Smooth muscle cell (in vitro differentiated cells): Measurements from ENCODE around the gene THBS4. TPM values are rescaled to one million over a fixed set of nuclear protein-coding genes. Genes with fewer than 3 reads are reported as not detected.

Experiments used
- DNase-seq: peaks from one replicate; lab custom pipeline; 2025; ENCODE audit not compliant: unreplicated experiment; lab: John Stamatoyannopoulos, UW
- H2AFZ ChIP-seq: fragments of 200-600 bp; sonication (generic); 2 replicates; pipeline ENCODE4 v1.6.0; 2016; ENCODE audit warnings: antibody characterized with exemption, low read depth, mild to moderate bottlenecking
- H3F3A ChIP-seq: fragments of 200-600 bp; sonication (generic); 2 replicates; pipeline ENCODE4 v1.6.0; 2017; ENCODE audit warnings: antibody characterized with exemption, low read depth
- H3K27ac ChIP-seq: fragments of 200-600 bp; sonication (generic); 2 replicates; pipeline ENCODE4 v1.5.1; 2016; ENCODE audit warnings: low read depth, mild to moderate bottlenecking
- H3K27me3 ChIP-seq: fragments of 200-600 bp; sonication (generic); 2 replicates; pipeline ENCODE4 v1.6.1; 2016; ENCODE audit warnings: low read depth, mild to moderate bottlenecking
- H3K36me3 ChIP-seq: fragments of 200-600 bp; sonication (generic); 2 replicates; pipeline ENCODE4 v1.5.1; 2016; ENCODE audit warnings: low read depth
- H3K4me1 ChIP-seq: fragments of 200-600 bp; sonication (generic); 2 replicates; pipeline ENCODE4 v1.5.1; 2016; ENCODE audit warnings: low read depth
- H3K4me2 ChIP-seq: fragments of 200-600 bp; sonication (generic); 2 replicates; pipeline ENCODE4 v1.6.0; 2016; ENCODE audit warnings: mild to moderate bottlenecking
- H3K4me3 ChIP-seq: fragments of 200-600 bp; sonication (generic); 2 replicates; pipeline ENCODE4 v1.5.1; 2016; ENCODE audit warnings: mild to moderate bottlenecking
- H3K79me2 ChIP-seq: fragments of 200-600 bp; sonication (generic); 2 replicates; pipeline ENCODE4 v1.6.0; 2016; ENCODE audit warnings: low read depth, mild to moderate bottlenecking
- H3K9ac ChIP-seq: fragments of 200-600 bp; sonication (generic); 2 replicates; pipeline ENCODE4 v1.6.0; 2016; ENCODE audit warnings: low read depth
- H3K9me3 ChIP-seq: fragments of 200-600 bp; sonication (generic); replicated peaks from 2 replicates; pipeline ENCODE4 v1.5.1; 2016; ENCODE audit warnings: low read depth
- H4K20me1 ChIP-seq: fragments of 200-600 bp; sonication (generic); 2 replicates; pipeline ENCODE4 v1.6.0; 2016; ENCODE audit warnings: low read depth
- CTCF ChIP-seq: fragments of 200-600 bp; sonication (generic); IDR thresholded peaks from 2 replicates; pipeline ENCODE4 v1.5.1; 2017; ENCODE audit warnings: borderline replicate concordance, mild to moderate bottlenecking, antibody characterized with exemption; ENCODE audit not compliant: insufficient read depth, poor library complexity, severe bottlenecking
- WGBS: methylation state at CpG from one replicate; pipeline ENCODE4 v1.1.7; 2016; ENCODE audit warnings: low lambda C conversion rate; 5-methylcytosine and 5-hydroxymethylcytosine counted together
- polyA plus RNA-seq: library from polyadenylated mRNA; unstranded; fragments of >200 nt; fragmentation: Nextera tagmentation; extraction: Ambion mirVana; gene quantifications from 2 replicates; pipeline ENCODE4 v1.2.1, GENCODE V29; 2016
- total RNA-seq: library from RNA; depleted of rRNA; stranded (reverse); fragments of >200 nt; gene quantifications from 2 replicates; pipeline ENCODE4 v1.2.3, GENCODE V29; 2014

The THBS4 gene
- total and polyA plus RNA-seq, 2 experiments from 2014 or later, result 0.61 to 2.9 TPM

GRCh38 chr5:80052464-80052863, 17.3 kb downstream of the THBS4 start:
- no peak overlapping the region for H3K4me3 ChIP-seq
- no peak overlapping the region for H3K9ac ChIP-seq
- no peak overlapping the region for H3K4me2 ChIP-seq
- no peaks in the 10 kb centered on the region for H3F3A ChIP-seq
- no peaks in the 10 kb centered on the region for H3K9me3 ChIP-seq
- peaks cover 19% of the 10 kb centered on the region for H3K27me3 ChIP-seq
- H3K4me1 ChIP-seq, result no peaks in the 10 kb centered on the region
- H3K27ac ChIP-seq, result no peak overlapping the region
- DNase-seq, result no peak
- H4K20me1 ChIP-seq, result no peaks in the 10 kb centered on the region
- H3K79me2 ChIP-seq, result no peaks in the 10 kb centered on the region
- no peak overlapping the region for H2AFZ ChIP-seq
- TF ChIP-seq CTCF, result no peak
- H3K36me3 ChIP-seq, result no peaks in the 10 kb centered on the region
- 86% methylated on average over 8 of the region's 8 CpGs for WGBS

GRCh38 chr5:80054682-80055081, 19.5 kb downstream of the THBS4 start:
- Histone ChIP-seq H3F3A (no peaks in the 10 kb centered on the region), H3K9me3 (no peaks in the 10 kb centered on the region), H3K27me3 (peaks cover 22% of the 10 kb centered on the region), H2AFZ (no peak overlapping the region), H3K79me2 (no peaks in the 10 kb centered on the region), H3K36me3 (no peaks in the 10 kb centered on the region), H4K20me1 (no peaks in the 10 kb centered on the region), H3K4me1 (no peaks in the 10 kb centered on the region), H3K27ac (no peak overlapping the region), H3K4me2 (no peak overlapping the region), H3K9ac (no peak overlapping the region), H3K4me3 (no peak overlapping the region)
- WGBS, result 88% methylated on average over 5 of the region's 5 CpGs
- no peak for DNase-seq
- no peak for TF ChIP-seq CTCF

GRCh38 chr5:80055491-80056170, 20.5 kb downstream of the THBS4 start:
- Histone ChIP-seq H3K4me3 (no peak overlapping the region), H3K27me3 (peaks cover 22% of the 10 kb centered on the region), H3K9me3 (no peaks in the 10 kb centered on the region), H3K9ac (no peak overlapping the region), H4K20me1 (no peaks in the 10 kb centered on the region), H3K27ac (no peak overlapping the region), H3F3A (no peaks in the 10 kb centered on the region), H3K79me2 (no peaks in the 10 kb centered on the region), H3K36me3 (no peaks in the 10 kb centered on the region), H2AFZ (no peak overlapping the region), H3K4me2 (no peak overlapping the region), H3K4me1 (no peaks in the 10 kb centered on the region)
- DNase-seq, result no peak
- TF ChIP-seq CTCF, result no peak
- 42% methylated on average over 11 of the region's 11 CpGs for WGBS

GRCh38 chr5:80057099-80057498, 22.0 kb downstream of the THBS4 start:
- TF ChIP-seq CTCF, result no peak
- H3K9ac ChIP-seq, result no peak overlapping the region
- H3F3A ChIP-seq, result no peaks in the 10 kb centered on the region
- H4K20me1 ChIP-seq, result no peaks in the 10 kb centered on the region
- H3K4me2 ChIP-seq, result no peak overlapping the region
- H3K4me1 ChIP-seq, result no peaks in the 10 kb centered on the region
- H3K79me2 ChIP-seq, result no peaks in the 10 kb centered on the region
- 92% methylated on average over 2 of the region's 2 CpGs for WGBS
- peaks cover 22% of the 10 kb centered on the region for H3K27me3 ChIP-seq
- no peaks in the 10 kb centered on the region for H3K36me3 ChIP-seq
- no peak overlapping the region for H3K27ac ChIP-seq
- H3K4me3 ChIP-seq, result no peak overlapping the region
- no peaks in the 10 kb centered on the region for H3K9me3 ChIP-seq
- DNase-seq, result no peak
- no peak overlapping the region for H2AFZ ChIP-seq
